CD4-positive, alpha-beta T cell (primary cell): ENCODE results near the gene C21orf58. TPM values are rescaled to one million over a fixed set of nuclear protein-coding genes. Genes with fewer than 3 reads are reported as not detected.

ENCODE experiments used
- ATAC-seq: fragments of 200-7000 bp; cut with Tn5 transposase; one replicate; pipeline ENCODE4 v1.10.0; 2022; ENCODE audit warnings: mild to moderate bottlenecking; ENCODE audit not compliant: poor library complexity
- CTCF ChIA-PET: fragments of 350-600 bp; sonication (Branson Sonifier 250); formaldehyde crosslinking; loops from one replicate; lab custom pipeline; 2021; ENCODE audit warnings: antibody characterized with exemption, inconsistent platforms; lab: Charles Lee
- POLR2A ChIA-PET: fragments of 350-600 bp; sonication (Branson Sonifier 250); formaldehyde crosslinking; loops from one replicate; lab custom pipeline; 2021; ENCODE audit warnings: antibody characterized with exemption, inconsistent platforms; lab: Charles Lee
- DNase-seq, 14 experiments: peaks; one replicate each; pipeline ENCODE4 v3.0.0-alpha.2; 2013 to 2020; ENCODE audit warnings: mixed read lengths in 2 of 14
- H3K27ac ChIP-seq, 2 donors: one replicate each; pipeline versions ENCODE4 v1.5.1 to v1.7.0; 2013; ENCODE audit warnings: low read length in 2 of 2, low read depth in 1 of 2, mild to moderate bottlenecking in 1 of 2
- H3K27me3 ChIP-seq, 2 experiments: 1 replicate in 1 of 2; 2 replicates in 1 of 2; pipeline versions ENCODE4 v1.6.1 to v1.7.0; 2013; ENCODE audit warnings: low read length in 2 of 2, control low read depth in 1 of 2, mild to moderate bottlenecking in 1 of 2, moderate library complexity in 1 of 2; ENCODE audit not compliant: insufficient read depth in 2 of 2, control insufficient read depth in 1 of 2
- H3K36me3 ChIP-seq: one replicate; pipeline ENCODE4 v1.6.1; 2013; ENCODE audit warnings: low read length, control low read depth; ENCODE audit not compliant: insufficient read depth
- H3K4me1 ChIP-seq: one replicate; pipeline ENCODE4 v1.6.1; 2013; ENCODE audit warnings: low read length, control low read depth; ENCODE audit not compliant: insufficient read depth
- H3K4me3 ChIP-seq: one replicate; pipeline ENCODE4 v1.5.1; 2013; ENCODE audit warnings: mild to moderate bottlenecking, low read length, moderate library complexity
- H3K9me3 ChIP-seq, 2 experiments: 1 replicate in 1 of 2; 2 replicates in 1 of 2; pipeline versions ENCODE4 v1.6.1 to v1.7.0; 2013; ENCODE audit warnings: low read length in 2 of 2, mild to moderate bottlenecking in 2 of 2, control low read depth in 1 of 2, moderate library complexity in 1 of 2; ENCODE audit not compliant: control insufficient read depth in 1 of 2, insufficient read depth in 1 of 2
- H3K27ac Mint-ChIP-seq: one replicate; pipeline ENCODE4 v1.8.0; 2020; ENCODE audit warnings: mixed read lengths
- H3K27me3 Mint-ChIP-seq: one replicate; pipeline ENCODE4 v1.8.0; 2021; ENCODE audit warnings: mixed read lengths
- H3K36me3 Mint-ChIP-seq: one replicate; pipeline ENCODE4 v1.8.0; 2021; ENCODE audit warnings: low read depth, mixed read lengths
- H3K4me1 Mint-ChIP-seq: one replicate; pipeline ENCODE4 v1.8.0; 2021; ENCODE audit warnings: low read depth, mixed read lengths
- H3K4me3 Mint-ChIP-seq: one replicate; pipeline ENCODE4 v1.8.0; 2020; ENCODE audit warnings: mild to moderate bottlenecking, mixed read lengths
- H3K9me3 Mint-ChIP-seq: one replicate; pipeline ENCODE4 v1.8.0; 2020; ENCODE audit warnings: mixed read lengths
- intact Hi-C, 2 experiments: fragments of 100-400 bp; cut with DNase I in 1 of 2; cut with micrococcal nuclease in 1 of 2; formaldehyde crosslinking; loops; one replicate each; pipeline versions ENCODE4 v1.15.1 to v1.9.0; 2023 to 2025; cut with DNase I, micrococcal nuclease
- total RNA-seq, 174 experiments: library from RNA in 2 of 174; stranded (reverse) in 2 of 174; gene quantifications; one replicate each; pipeline ENCODE4 v1.2.3 and lab custom pipeline; 2021 to 2026
- TF ChIP-seq, protein P1 (sequence below): fragments of 200-600 bp; IDR thresholded peaks from one replicate; pipeline ENCODE4 v1.8.0; 2022; ENCODE audit warnings: antibody characterized with exemption, mild to moderate bottlenecking

C21orf58 gene
- total RNA-seq, 2 experiments from 2014 or later = 2.0 to 2.8 TPM

GRCh38 chr21:46255758-46256337, 67.8 kb downstream of the C21orf58 start:
- no peaks in the 10 kb centered on the region for H3K27me3 Mint-ChIP-seq
- H3K4me1 ChIP-seq = peaks cover 18% of the 10 kb centered on the region
- no peak for ATAC-seq
- H3K4me3 Mint-ChIP-seq = no peak overlapping the region
- peaks cover 96% of the 10 kb centered on the region for H3K36me3 Mint-ChIP-seq
- no peak overlapping the region for H3K27ac ChIP-seq
- no peaks in the 10 kb centered on the region for H3K27me3 ChIP-seq
- CTCF ChIA-PET = interaction anchor here (0.5 kb wide), 1 partner anchor 35 kb away, joined by 3 read pairs; no protein-coding TSS in a partner anchor
- H3K36me3 ChIP-seq = peaks cover 89% of the 10 kb centered on the region
- H3K4me3 ChIP-seq = no peak overlapping the region
- H3K9me3 ChIP-seq = no peaks in the 10 kb centered on the region
- H3K4me1 Mint-ChIP-seq = peaks cover 28% of the 10 kb centered on the region
- TF ChIP-seq, protein P1, sequence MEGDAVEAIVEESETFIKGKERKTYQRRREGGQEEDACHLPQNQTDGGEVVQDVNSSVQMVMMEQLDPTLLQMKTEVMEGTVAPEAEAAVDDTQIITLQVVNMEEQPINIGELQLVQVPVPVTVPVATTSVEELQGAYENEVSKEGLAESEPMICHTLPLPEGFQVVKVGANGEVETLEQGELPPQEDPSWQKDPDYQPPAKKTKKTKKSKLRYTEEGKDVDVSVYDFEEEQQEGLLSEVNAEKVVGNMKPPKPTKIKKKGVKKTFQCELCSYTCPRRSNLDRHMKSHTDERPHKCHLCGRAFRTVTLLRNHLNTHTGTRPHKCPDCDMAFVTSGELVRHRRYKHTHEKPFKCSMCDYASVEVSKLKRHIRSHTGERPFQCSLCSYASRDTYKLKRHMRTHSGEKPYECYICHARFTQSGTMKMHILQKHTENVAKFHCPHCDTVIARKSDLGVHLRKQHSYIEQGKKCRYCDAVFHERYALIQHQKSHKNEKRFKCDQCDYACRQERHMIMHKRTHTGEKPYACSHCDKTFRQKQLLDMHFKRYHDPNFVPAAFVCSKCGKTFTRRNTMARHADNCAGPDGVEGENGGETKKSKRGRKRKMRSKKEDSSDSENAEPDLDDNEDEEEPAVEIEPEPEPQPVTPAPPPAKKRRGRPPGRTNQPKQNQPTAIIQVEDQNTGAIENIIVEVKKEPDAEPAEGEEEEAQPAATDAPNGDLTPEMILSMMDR = no peak
- intact Hi-C loops = no loop called here
- H3K27ac Mint-ChIP-seq = peak overlapping the region; percentile 57
- H3K9me3 Mint-ChIP-seq = no peaks in the 10 kb centered on the region
- POLR2A ChIA-PET = no interaction called here
- DNase-seq = no peak

DNA sequence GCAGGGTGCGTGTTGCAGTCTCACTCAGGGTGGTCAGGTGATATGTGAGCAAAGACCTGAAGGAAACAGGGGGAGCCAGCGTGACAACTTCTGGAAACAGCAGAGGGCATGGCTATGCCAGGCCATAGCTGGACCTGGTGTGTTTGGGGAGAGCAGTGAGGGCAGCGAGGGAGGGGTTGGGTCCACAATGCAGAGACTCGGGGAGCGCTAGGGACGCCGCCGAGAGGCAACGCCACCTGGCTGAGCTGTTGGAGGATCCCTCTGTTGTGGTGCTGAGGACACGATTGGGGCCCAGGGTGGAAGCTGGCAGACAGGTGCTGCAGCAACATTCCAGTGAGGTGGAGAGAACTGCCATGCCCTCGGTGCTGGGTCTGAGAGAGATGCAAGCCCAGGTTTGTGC, 68.5 kb downstream of the C21orf58 start:
- peaks cover 89% of the 10 kb centered on the region for H3K36me3 ChIP-seq
- no peak for ATAC-seq
- Mint-ChIP-seq H3K36me3 (peaks cover 96% of the 10 kb centered on the region), H3K4me3 (no peak overlapping the region), H3K9me3 (no peaks in the 10 kb centered on the region), H3K27ac (peak overlapping the region; percentile 57), H3K27me3 (no peaks in the 10 kb centered on the region), H3K4me1 (peaks cover 34% of the 10 kb centered on the region)
- intact Hi-C loops = no loop called here
- no peaks in the 10 kb centered on the region for H3K9me3 ChIP-seq
- no peak overlapping the region for H3K27ac ChIP-seq
- peaks cover 22% of the 10 kb centered on the region for H3K4me1 ChIP-seq
- no peak for DNase-seq
- no peaks in the 10 kb centered on the region for H3K27me3 ChIP-seq
- POLR2A ChIA-PET = no interaction called here
- TF ChIP-seq, protein P1 = no peak
- CTCF ChIA-PET = no interaction called here
- H3K4me3 ChIP-seq = no peak overlapping the region

DNA sequence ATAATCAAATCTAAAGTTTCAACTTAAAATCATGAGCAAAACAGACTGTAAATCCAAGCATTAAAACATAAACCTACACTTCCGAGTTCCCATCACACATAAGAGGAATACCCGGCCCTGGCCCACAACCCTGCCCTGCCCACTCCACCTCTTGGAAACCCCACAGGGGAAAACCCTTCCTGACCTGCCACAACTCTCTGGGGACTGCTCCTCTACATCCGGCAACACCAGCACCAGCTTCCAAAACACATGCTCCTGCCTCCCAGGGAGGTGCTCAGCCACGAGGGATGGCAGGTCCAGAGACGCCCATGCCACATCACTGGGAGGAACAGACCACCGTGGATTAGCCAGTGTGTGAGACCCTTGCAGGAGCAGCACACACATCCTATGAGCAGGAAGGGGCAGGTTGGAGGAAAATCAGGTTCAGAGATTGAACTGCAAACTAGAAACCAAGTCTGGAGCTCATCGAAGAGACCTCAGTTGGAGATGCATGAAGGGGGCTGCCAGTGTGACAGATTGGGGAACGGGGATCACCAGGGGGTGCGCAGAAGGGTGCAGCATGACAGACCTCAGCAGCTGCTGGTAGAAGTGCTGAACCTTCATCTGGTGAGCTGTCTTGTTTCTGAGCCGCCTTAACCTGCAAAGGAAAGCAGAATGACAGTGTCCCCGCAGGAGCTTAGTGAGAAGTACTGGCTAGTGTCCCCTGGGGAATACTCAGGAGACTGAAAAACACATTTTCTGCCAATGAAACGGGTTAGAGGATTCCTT, 69.3 kb downstream of the C21orf58 start:
- Mint-ChIP-seq H3K4me3 (no peak overlapping the region), H3K27me3 (no peaks in the 10 kb centered on the region), H3K4me1 (peaks cover 40% of the 10 kb centered on the region), H3K36me3 (peaks cover 99% of the 10 kb centered on the region), H3K27ac (peak overlapping the region; percentile 57), H3K9me3 (no peaks in the 10 kb centered on the region)
- Histone ChIP-seq H3K4me3 (no peak overlapping the region), H3K27ac (peak overlapping the region in 1 of 2 donors; percentile 52), H3K9me3 (no peaks in the 10 kb centered on the region), H3K36me3 (peaks cover 91% of the 10 kb centered on the region), H3K4me1 (peaks cover 24% of the 10 kb centered on the region), H3K27me3 (no peaks in the 10 kb centered on the region)
- TF ChIP-seq, protein P1 = no peak
- DNase-seq (no peak), ATAC-seq (no peak)
- intact Hi-C loops = no loop called here
- ChIA-PET POLR2A (interaction anchor here (1.6 kb wide), 1 partner anchor 31 kb away, joined by 4 read pairs; the partner anchor contains the start of genes MCM3AP and YBEY), CTCF (no interaction called here)
